NT2/D1 (cell line): Measurements from ENCODE around the gene PLPPR2.
A peak's percentile ranks its signal among the peaks of the same experiment; 100 is the strongest.
"Not testable (repeated sequence)": the region's sequence is repeated elsewhere in the genome, so short reads cannot be mapped to it uniquely, and the experiment has no call there.

Experiments used
- DNase-seq: peaks from one replicate; pipeline ENCODE4 v3.0.0-alpha.2; 2011; ENCODE audit warnings: low read depth, low spot score
- H3K27me3 ChIP-seq: 2 replicates; pipeline ENCODE4 v1.6.0; 2011; ENCODE audit warnings: mild to moderate bottlenecking; ENCODE audit not compliant: insufficient read length, insufficient read depth
- H3K36me3 ChIP-seq: 2 replicates; pipeline ENCODE4 v1.6.1; 2011; ENCODE audit warnings: mild to moderate bottlenecking, low read length, mixed read lengths; ENCODE audit not compliant: insufficient read depth, insufficient read length
- H3K4me1 ChIP-seq: 2 replicates; pipeline ENCODE4 v1.5.1; 2011; ENCODE audit not compliant: insufficient read depth, insufficient read length
- H3K4me3 ChIP-seq: 2 replicates; pipeline ENCODE4 v1.5.1; 2011; ENCODE audit warnings: low read depth; ENCODE audit not compliant: insufficient read length
- H3K9ac ChIP-seq: 2 replicates; pipeline ENCODE4 v1.6.0; 2011; ENCODE audit warnings: low read depth; ENCODE audit not compliant: insufficient read length
- H3K9me3 ChIP-seq: 2 replicates; pipeline ENCODE4 v1.5.1; 2011; ENCODE audit warnings: mild to moderate bottlenecking, low read length; ENCODE audit not compliant: insufficient read depth
- SUZ12 ChIP-seq: IDR thresholded peaks from 2 replicates; pipeline ENCODE4 v1.6.1; 2011; ENCODE audit not compliant: insufficient read length, insufficient read depth; ENCODE audit errors: extremely low read depth
- YY1 ChIP-seq: IDR thresholded peaks from 2 replicates; pipeline ENCODE4 v1.6.1; 2011; ENCODE audit not compliant: insufficient read length, insufficient read depth
- ZNF274 ChIP-seq: IDR thresholded peaks from 2 replicates; pipeline ENCODE4 v1.6.1; 2011; ENCODE audit warnings: mild to moderate bottlenecking, low read depth, low read length

PLPPR2 gene

GRCh38 chr19:11400798-11401197 is 45.6 kb downstream of the PLPPR2 start:
- no peak overlapping the region for H3K4me3 ChIP-seq
- TF ChIP-seq SUZ12 (no peak), YY1 (no peak), ZNF274 (no peak)
- no peaks in the 10 kb centered on the region for H3K27me3 ChIP-seq
- no peaks in the 10 kb centered on the region for H3K9me3 ChIP-seq
- H3K9ac ChIP-seq: no peak overlapping the region
- peaks cover 4% of the 10 kb centered on the region for H3K4me1 ChIP-seq
- DNase-seq: no peak
- H3K36me3 ChIP-seq: no peaks in the 10 kb centered on the region

- Histone ChIP-seq H3K4me3 (no peak overlapping the region), H3K9me3 (no peaks in the 10 kb centered on the region), H3K4me1 (peaks cover 5% of the 10 kb centered on the region), H3K36me3 (no peaks in the 10 kb centered on the region), H3K27me3 (peaks cover 2% of the 10 kb centered on the region), H3K9ac (no peak overlapping the region)
- TF ChIP-seq ZNF274 (no peak), SUZ12 (no peak), YY1 (no peak)
- no peak for DNase-seq
Observed at GRCh38 chr19:11401808-11402543, 46.7 kb downstream of the PLPPR2 start.

- Histone ChIP-seq H3K9me3 (no peaks in the 10 kb centered on the region), H3K4me1 (peaks cover 4% of the 10 kb centered on the region), H3K4me3 (no peak overlapping the region), H3K27me3 (peaks cover 2% of the 10 kb centered on the region), H3K9ac (no peak overlapping the region), H3K36me3 (no peaks in the 10 kb centered on the region)
- TF ChIP-seq YY1: no peak
- no peak for TF ChIP-seq ZNF274
- no peak for TF ChIP-seq SUZ12
- DNase-seq: no peak
Observed at GRCh38 chr19:11404588-11405222, 49.5 kb downstream of the PLPPR2 start.

GRCh38 chr19:11405846-11406643 is 50.8 kb downstream of the PLPPR2 start:
- Histone ChIP-seq H3K9me3 (no peaks in the 10 kb centered on the region), H3K27me3 (peaks cover 2% of the 10 kb centered on the region), H3K36me3 (no peaks in the 10 kb centered on the region), H3K4me1 (peaks cover 5% of the 10 kb centered on the region), H3K9ac (peak overlapping the region; percentile 17), H3K4me3 (peak overlapping the region; percentile 22)
- DNase-seq: no peak
- TF ChIP-seq YY1 (no peak), SUZ12 (no peak), ZNF274 (no peak)

- H3K9me3 ChIP-seq, H3K36me3 ChIP-seq, H3K4me1 ChIP-seq, DNase-seq, H3K4me3 ChIP-seq, H3K27me3 ChIP-seq: not testable (repeated sequence)
- H3K9ac ChIP-seq: peak overlapping the region; percentile 0
Observed at GRCh38 chr19:11406703-11407236, 51.5 kb downstream of the PLPPR2 start.

GRCh38 chr19:11408591-11408990 is 53.4 kb downstream of the PLPPR2 start:
- peaks cover 5% of the 10 kb centered on the region for H3K4me1 ChIP-seq
- H3K4me3 ChIP-seq: no peak overlapping the region
- TF ChIP-seq ZNF274: no peak
- TF ChIP-seq SUZ12: no peak
- no peak for TF ChIP-seq YY1
- no peak for DNase-seq
- H3K9ac ChIP-seq: no peak overlapping the region
- H3K27me3 ChIP-seq: peaks cover 2% of the 10 kb centered on the region
- H3K36me3 ChIP-seq: no peaks in the 10 kb centered on the region
- no peaks in the 10 kb centered on the region for H3K9me3 ChIP-seq

GRCh38 chr19:11410682-11411081 is 55.5 kb downstream of the PLPPR2 start:
- Histone ChIP-seq H3K36me3 (no peaks in the 10 kb centered on the region), H3K4me1 (peaks cover 5% of the 10 kb centered on the region), H3K27me3 (peaks cover 2% of the 10 kb centered on the region), H3K4me3 (no peak overlapping the region), H3K9ac (no peak overlapping the region), H3K9me3 (no peaks in the 10 kb centered on the region)
- DNase-seq: no peak
- no peak for TF ChIP-seq SUZ12
- no peak for TF ChIP-seq ZNF274
